Measurements from ENCODE around the gene RMRP.

- TF ChIP-seq CTCF (IDR thresholded peaks at IDR 0.05; ENCODE audit: borderline replicate concordance, extremely low read depth, low read length, poor library complexity, severe bottlenecking) (peak; percentile 33), EZH2 (IDR thresholded peaks at IDR 0.05; ENCODE audit: borderline replicate concordance, low read depth, low read length, severe bottlenecking) (no peak)
These were observed 3.2 kb upstream of the RMRP start for GRCh38 chr9:35660966-35661415.

Measured in DND-41 (cell line).